ENCODE results near the gene COX19.
"Not testable (repeated sequence)": the region's sequence is repeated elsewhere in the genome, so short reads cannot be mapped to it uniquely, and the experiment has no call there.

The COX19 gene

DNA sequence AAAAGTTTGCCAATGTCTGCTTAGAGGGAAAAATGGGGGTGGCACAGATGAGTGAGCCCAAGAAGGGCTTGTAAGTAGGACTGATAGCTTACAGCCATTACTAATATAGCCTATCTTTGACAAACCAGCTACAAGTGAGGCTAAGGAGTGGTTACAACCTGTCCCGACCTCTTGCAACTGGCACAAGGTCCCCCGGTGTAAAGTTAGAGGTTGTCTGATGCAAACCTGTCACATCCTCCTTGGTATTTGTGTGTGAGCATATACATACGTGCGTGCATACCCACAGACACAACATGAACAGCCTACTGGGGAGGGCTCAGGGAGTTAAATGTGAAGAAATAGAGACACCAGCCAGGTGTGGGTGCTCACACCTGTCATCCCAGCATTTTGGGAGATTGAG lies 35.5 kb downstream of the COX19 start:
- DNase-seq = no peak

DNA sequence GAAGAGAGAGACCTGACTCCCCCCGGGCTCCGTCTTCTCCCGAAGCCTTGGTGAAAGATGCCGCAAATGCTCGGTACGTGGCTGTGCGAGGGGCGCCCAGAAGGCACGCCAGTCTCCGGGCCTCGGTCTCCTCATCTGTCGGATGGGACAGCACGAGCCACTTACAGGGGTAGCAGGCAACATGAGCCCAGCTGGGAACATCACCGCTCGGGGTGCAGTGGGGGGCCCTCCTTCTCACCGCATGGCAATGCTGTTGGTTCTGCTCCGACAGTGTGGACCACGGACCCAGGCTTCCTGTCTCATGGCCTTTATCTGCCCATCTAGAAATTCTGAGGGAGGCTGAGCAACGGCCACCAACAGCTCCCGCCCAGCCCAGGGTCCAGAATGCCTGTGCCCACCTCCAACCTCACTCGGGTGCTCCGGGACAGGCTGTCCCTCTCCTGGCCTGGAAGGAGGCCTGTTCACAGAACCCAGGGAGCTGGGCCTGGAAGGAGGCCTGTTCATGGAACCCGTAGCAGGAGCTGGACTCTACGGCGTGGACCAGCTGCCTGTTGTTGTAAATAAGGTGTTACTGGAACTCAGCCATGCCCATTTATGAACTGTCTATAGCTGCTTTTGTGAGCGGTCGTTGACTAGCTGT lies 36.7 kb downstream of the COX19 start:
- DNase-seq = no peak

DNA sequence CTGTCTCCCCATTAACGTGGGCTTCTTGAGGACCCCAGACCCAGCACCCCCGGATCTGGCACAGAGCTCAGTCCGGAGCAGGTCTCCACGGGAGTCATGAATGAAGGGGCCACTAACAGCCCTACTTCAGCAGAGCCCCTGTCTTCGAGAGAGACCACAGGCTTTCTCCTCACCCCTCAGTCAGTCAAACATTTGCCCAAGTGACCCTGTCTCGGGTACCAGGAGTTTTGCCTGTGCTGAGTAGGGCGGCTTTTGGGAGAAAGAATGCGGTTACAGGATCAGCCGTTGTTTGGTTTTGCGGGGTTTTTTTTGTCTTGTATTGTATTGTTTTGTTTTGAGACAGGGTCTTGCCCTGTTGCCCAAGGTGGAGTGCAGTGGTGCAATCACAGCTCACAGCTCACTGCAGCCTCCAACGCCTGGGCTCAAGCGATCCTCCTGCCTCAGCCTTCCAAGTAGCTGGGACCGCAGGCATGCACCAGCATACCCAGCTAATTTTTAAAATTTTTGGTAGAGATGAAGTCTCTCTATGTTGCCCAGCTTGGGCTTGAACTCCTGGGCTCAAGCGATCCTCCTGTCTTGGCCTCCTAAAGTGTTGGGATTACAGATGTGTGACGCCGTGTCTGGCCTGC lies 37.4 kb downstream of the COX19 start:
- no peak for DNase-seq

DNA sequence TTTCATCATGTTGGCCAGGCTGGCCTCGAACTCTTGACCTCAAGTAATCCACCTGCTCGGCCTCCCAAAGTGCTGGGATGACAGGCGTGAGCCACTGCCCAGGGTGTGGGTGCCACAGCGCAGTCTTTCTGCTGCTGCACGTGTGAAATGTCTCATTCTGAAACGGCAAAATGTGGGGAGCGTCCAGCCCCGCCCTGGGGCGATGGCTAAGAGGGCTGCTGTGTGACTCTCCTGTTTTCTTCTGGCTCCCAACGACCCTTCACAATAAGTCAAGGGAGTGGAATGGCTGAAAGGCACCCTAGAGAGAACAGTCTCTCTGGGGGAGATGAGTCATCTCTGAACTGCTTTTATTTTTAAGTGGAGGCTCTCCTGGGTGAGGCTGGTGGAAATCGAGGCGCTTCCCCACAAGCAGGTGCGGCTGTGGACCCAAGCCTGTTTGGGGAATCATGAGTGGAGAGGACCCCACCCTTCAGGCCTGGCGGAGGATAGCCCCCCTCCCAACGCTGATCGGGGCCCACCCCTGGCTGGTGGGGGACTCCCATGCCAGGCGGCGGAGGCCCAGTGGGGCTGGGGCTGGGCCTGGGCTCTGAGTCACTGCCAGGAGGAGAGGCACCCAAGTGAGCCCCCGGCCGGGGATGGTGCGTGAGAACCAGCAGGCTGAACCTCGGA lies 38.8 kb downstream of the COX19 start:
- peak; percentile 62 for DNase-seq

DNA sequence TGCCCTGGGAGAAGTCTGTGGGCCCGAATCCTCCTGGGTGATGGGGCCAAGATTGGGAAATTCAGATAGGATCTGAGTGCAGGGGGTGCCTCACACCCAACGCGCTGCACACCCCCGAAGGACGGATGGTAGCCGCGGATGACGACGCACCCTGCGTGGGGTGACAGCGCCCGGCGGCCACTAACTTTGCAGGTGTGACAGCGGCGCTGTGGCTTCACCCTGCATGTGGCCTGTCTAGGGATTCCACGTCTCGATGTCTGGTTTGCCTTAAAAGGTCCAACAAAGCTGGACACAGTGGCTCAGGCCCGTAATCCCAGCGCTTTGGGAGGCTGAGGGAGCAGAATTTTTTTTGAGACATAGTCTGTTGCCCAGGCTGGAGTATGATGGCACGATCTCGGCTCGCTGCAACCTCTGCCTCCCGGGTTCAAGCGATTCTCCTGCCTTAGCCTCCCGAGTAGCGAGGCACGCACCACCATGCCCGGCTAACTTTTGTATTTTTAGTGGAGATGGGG lies 39.4 kb downstream of the COX19 start:
- DNase-seq = no peak

DNA sequence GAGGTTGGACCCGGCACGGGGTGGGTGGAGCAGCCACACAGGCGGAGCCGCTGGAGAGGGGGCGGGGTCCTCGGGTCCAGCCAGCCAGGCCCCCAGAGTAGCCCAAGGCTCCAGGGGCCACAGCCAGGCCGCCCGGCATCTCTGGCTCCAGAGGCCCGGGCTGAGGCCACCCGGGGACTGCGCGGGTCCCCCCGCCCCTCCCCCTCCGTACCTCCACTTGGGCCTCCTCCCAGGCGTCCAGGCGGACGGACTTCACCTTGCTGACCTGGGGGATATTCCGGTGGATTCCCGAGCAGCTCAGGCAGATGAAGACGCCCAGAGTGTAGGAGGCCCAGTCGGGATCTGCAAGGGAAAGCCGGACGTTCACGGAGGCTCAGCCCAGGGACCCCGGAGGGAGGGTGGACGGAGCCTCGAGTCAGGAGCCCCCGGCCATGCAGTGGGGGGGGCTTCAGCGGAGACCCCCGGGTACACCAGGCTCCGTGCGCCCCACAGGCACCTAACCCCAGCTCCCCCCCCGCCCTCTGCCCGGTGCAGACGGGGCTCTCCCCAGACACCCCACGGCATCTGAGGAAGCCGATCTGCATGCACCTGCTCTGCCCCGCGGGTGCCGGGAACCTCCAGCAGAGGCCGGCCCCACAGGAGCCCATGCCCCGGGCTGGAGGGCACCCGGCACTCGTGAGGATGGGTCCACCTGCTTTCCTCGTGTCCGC lies 40.0 kb downstream of the COX19 start:
- DNase-seq = no peak

DNA sequence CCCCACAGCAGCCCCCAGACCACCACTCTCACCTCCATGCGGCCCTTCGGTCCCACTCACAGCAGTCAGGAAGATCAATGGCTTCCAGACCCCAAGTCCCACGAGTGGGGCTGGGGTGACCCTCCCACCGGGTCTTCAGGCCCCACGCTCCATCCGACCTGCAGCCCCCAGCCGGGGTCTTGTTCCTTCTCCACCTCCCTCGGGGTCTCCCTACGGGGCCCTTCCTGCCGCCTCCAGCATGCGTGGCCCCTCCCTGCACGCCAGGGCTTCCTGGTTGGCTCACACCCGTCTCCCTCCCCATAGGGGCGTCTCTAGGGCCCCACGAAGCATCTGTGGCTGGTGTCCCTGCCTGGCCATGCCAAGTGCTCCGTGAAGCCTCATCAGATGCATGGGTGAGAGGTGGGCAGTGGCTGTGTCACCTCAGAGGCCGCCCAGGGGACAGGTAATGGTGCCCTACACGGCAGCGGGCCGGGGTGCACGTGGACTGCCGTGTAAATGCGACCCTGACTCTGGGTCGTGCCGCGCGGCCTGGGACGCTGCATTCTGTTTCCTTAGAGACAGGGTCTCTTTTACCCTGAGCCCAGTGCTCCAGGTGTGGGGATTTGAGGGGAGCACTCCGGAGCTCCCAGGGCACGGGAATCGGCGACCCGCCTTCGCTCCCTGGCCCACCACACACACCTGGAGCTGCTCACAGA lies 40.7 kb downstream of the COX19 start:
- DNase-seq = no peak

DNA sequence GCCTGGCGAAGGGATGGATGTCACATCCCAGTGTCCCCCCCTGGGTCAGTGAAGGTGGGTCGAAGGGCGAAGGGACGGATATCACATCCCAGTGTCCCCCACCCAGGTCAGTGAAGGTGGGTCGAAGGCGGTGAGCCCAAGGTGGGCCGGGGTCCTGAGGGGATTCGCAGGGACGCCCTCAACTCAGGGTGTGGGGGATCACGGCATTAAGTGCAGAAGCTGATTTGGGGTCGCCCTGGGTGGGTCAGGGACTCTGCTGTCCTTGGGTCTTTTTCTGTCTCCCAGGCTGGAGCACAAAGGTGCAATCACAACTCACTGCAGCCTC lies 42.7 kb downstream of the COX19 start:
- no peak for DNase-seq

DNA sequence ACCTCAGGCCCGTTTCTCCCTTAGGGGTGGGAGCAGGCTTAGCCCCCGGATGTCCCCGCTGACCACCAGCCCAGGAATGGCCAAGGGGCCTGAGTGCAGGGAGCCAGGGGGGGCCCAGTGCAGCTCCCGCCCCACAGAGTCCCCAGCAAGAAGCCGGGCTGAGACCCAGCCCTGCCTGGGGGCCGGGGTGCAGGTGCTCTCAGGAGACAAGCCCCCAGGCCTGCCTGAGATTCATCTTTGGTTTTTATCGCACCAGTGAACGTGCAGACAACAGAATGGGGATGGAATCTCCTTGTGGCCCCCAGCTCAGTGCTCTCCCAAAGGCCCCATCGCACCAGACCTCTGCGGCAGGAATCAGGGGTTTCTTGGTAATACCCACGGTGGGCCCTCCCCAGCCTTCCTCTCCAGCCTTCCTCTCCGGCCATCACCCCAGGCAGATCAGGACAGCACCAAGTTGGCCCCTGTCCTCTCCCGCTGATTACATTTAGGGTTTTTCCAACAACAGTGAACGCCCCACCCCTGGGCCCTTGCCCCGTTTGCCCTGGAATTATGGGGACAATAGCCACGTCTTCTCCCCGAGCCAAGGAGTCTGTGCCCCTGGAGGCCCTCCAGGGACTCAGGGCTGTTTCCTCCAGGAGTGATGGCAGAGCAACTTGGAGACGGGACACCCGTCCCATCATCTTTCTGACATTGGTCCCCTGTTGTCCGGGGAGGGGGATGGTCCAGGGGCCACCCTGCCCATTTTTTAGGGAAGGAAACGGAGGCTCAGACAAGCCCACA lies 43.3 kb downstream of the COX19 start:
- no peak for DNase-seq

DNA sequence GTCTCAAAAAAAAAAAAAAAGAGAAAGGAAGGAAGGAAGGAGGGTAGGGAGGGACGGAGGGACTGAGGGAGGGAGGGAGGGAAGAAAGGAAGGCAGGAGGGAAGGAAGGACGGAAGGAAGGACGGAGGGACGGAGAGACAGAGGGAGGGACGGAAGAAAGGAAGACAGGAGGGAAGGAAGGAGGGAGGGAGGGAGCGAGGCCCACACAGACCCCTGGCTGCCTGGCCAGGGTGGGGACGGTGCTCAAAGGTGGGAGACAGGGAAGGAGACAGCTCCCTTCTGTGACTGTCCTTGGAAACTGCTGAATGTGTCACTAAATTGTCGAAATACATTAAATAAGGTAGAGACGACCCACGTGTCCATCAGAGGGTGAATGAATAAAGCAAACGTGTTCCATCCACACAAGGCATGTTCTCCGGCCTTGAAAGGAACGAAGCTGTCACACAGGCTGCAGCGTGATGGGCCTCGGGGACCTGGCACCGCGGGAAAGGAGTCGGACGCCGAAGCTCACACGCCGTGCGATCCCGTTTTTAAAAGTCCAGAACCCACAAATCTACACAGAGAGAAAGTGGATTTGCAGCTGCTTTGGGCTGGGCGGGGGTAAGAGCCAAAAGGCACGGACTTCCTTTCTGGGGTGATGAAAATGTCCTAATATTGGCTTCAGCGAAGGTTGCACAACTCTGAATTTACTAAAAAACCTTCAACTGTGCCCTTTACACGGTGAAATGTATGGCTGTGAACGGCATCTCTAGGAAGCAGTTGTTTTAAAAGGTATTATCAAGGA lies 44.2 kb downstream of the COX19 start:
- no peak for DNase-seq

DNA sequence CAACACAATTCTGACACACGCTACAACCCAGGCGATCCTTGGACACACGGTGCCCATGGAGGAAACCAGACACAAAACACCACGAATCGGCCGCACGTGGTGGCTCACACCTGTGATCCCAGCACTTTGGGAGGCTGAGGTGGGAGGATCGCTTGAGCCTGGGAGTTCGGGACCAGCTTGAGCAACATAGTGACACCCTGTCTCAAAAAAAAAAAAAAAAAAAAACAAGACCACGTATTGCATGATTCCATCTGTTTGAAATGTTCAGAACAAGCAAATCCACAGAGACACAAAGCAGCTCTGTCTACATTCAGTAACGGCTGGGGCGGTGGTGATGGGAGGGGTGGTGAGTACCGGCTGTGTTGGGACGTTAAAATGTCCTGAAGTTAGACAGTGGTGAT lies 46.0 kb downstream of the COX19 start:
- no peak for DNase-seq

DNA sequence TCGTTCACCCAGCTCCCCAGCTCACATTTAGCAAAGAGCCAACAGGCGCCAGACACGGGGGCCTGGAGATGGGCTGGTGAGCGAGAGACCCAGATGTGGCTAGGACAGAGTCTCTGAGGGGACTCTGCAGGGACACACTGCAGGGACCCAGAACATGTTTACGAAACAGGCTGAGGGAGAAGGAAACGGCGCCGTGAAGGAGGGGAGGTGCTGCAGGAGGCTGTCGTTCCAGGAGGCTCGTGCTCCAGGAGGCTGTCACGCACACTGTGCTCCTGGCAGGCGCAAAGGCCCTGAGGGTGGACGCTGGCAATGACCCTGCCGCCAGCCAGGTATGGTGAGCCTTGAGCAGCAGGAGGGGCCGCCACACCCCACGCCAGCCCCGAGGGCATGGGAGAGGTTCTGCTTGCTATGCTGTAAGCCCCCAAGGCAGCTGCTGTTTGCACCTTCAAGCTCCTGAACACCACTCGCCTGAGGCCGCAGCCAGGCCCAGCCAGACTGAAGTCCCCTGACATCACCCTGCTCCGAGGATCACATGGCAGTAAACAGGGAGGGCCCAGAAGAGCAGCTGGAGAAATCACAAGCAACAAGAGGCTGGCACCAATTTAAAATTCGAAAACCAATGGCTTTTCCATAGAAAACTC lies 48.2 kb downstream of the COX19 start:
- DNase-seq = no peak

DNA sequence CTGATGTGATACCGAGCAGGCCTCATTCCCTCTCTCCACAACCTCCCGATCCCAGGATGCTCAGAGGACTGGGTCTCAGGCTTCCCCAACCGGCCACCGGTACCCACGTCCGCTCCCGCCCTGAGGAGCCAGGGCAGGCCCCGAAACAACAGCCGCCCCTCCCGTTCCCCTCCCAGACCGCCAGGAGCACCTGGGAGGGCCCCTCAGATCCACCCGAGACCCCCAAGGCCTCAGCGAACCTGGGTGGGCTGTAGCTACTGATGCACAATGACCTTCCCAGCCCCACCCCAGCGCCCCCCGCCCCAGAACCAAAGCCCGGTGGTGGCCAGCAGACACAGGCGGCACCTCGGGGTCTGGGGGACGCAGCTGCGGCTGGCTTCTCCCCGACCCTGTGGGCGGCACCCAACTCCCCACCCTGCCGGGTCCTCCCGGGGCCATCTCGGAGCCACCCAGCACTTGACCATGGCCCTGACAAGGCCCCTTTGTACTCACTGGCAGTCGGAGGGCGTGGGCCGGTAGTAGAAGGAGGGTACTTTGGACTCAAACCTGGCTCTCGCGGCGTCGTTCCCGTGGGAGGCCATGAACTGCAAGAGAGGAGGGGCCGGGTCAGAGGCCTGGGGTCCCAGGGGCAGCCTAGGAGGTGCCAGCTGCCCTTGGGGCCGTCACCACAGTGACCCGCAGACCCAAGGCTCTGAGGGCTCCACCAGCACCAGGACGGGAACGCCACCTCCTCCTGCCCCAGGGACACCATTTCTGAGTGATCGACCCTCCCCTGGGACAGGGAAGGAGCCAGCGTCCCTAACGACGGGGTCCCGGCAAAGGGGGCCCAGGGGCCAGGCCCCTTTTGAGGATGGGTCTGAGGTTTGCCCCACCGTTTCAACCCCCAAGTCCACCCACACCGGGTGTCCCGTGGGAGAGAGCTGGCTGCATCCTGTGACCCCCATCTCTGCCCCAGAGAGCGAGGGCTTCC lies 49.0 kb downstream of the COX19 start:
- no peak for DNase-seq

DNA sequence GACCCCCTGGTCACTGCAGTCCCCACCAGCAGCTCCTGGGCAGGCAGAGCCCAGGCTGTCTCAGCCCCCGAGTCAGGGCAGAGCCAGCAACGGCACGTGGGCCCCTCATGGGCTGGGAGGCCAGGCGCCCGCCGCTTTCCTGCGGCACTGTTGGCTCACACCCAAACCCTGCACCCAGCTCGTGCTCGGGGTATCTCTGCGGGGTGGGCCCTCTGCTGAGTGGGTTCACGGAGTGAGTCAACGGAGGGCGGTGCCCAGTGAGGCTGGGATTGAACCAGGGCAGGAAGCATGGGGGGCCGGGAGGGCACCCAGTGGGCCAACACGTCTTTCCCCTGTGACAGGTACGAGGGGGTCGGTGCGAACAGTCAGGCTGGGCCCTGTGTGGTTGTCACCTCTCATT lies 49.7 kb downstream of the COX19 start:
- DNase-seq = no peak

DNA sequence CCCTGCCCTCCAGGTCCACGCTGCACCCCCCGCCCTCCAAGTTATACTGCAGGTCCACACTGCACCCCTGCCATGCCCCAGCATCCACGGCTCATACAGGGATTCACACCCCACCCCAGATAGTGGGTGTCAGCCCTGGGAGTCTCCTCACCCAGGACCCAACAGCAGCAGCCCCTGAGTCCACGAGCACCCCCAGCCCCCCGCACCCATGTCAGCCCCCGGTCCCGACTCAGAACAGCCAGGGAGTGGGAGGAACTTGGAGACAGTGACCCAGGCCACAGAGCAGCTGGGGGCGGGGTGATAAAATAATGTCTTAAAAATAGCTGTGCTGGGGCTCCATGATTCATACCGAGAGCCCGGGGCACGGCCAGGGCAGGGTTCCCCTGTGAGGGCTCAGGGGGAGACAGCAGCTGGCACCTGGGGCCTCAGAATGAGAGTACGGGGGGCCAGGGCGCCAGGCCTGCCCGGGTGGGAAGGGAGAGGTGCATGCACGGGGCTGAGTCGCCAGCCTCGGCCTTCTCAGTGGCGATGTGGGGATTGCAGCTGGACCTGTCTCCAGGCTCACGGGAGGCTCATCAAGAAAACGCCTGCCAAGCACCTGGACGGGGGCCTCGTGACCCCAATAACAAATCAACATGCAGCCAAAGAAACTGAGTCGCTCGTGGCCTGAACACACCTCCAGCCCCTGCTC lies 50.7 kb downstream of the COX19 start:
- peak; percentile 80 for DNase-seq

DNA sequence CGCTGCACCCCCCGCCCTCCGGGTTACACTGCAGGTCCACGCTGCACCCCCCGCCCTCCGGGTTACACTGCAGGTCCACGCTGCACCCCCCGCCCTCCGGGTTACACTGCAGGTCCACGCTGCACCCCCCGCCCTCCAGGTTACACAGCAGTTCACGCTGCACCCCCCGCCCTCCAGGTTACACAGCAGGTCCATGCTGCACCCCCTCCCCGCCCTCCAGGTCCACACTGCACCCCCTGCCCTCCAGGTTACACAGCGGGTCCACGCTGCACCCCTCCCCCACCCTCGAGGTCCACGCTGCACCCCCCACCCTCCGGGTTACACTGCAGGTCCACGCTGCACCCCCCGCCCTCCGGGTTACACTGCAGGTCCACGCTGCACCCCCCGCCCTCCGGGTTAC lies 51.3 kb downstream of the COX19 start:
- DNase-seq = not testable (repeated sequence)

DNA sequence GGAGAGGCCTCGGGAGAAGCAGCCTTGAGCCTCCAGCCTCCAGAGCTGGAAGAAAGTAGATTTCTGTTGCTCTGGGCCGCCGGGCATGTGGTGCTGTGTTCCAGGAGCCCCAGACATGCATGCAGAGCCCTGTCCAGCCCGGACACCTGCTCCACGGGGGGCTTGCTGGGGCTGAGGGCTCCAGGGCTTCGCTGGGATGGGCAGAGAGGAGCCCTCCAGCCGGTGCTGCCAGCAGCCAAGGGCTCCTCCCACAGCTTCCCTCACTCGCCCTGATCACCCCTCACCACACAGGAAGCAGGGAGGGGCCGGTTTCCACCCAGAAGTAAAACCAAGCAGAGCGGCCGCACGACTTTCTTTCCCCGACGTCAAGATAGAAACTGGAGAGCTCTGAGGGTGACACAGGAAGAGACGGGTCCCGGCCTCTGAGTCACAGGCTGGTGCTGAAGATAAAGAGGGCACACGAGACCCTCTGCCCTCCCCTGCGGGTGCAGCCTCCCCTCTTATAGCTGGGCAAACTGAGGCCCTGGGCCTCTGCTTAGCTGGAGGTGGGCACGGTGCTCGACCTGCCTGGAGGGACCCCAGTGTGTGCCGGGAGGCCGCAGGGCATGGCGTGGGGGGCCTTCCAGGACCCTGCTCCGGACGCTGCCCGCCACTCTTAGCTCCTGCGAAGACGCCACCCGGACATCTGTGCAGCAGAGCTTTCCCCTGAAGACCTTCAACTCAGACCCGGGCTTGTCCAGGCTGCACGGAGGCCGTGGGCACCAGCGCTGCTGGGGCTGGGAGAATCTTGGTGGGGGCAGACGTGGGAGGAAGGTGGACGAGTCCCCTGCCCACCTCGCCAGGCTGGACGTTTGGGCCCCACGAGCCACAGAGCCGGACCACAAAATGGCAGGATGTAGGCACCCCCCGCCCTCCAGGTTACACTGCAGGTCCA lies 52.0 kb downstream of the COX19 start:
- peak; percentile 96 for DNase-seq

Data from activated CD4-positive, alpha-beta T cell treated with anti-CD3 and anti-CD28 coated beads for 48 hours (primary cell).